Vagina (tissue), 2 donors: Measurements from ENCODE around the gene PTPN2. TPM values are rescaled to one million over a fixed set of nuclear protein-coding genes. Genes with fewer than 3 reads are reported as not detected.

ENCODE experiments used
- DNase-seq, 2 donors: peaks; one replicate each; pipeline ENCODE4 v3.0.0-alpha.2; 2017; ENCODE audit errors: extremely low spot score in 2 of 2
- H3K27ac ChIP-seq: fragments of 200-600 bp; sonication (generic); one replicate; pipeline ENCODE4 v1.5.1; 2019
- H3K27me3 ChIP-seq: fragments of 200-600 bp; sonication (generic); one replicate; pipeline ENCODE4 v1.5.1; 2019
- H3K36me3 ChIP-seq, 2 donors: fragments of 200-600 bp; sonication (generic); one replicate each; pipeline ENCODE4 v1.5.1; 2017 to 2019
- H3K4me1 ChIP-seq: fragments of 200-600 bp; sonication (generic); one replicate; pipeline ENCODE4 v1.5.1; 2019
- H3K4me3 ChIP-seq, 2 donors: fragments of 200-600 bp; sonication (generic); 1 replicate in 1 of 2; 2 replicates in 1 of 2; pipeline ENCODE4 v1.5.1; 2016 to 2019
- H3K9me3 ChIP-seq: fragments of 200-600 bp; sonication (generic); one replicate; pipeline ENCODE4 v1.5.1; 2019
- CTCF ChIP-seq, 3 experiments: fragments of 450-650 bp in 2 of 3; fragments of 200-600 bp in 1 of 3; sonication (generic) in 1 of 3; IDR thresholded peaks; one replicate each; pipeline ENCODE4 v1.5.1; 2017 to 2019; ENCODE audit warnings: antibody characterized with exemption in 3 of 3, mild to moderate bottlenecking in 2 of 3, moderate library complexity in 2 of 3
- POLR2A ChIP-seq, 2 donors: fragments of 450-650 bp; IDR thresholded peaks; one replicate each; pipeline ENCODE4 v1.6.1; 2017; ENCODE audit warnings: antibody characterized with exemption in 2 of 2, mild to moderate bottlenecking in 2 of 2, moderate library complexity in 2 of 2
- POLR2AphosphoS5 ChIP-seq, 2 donors: sonication (generic); formaldehyde crosslinking; IDR thresholded peaks; one replicate each; pipeline ENCODE4 v1.9.0; 2017; ENCODE audit warnings: antibody characterized with exemption in 2 of 2, mild to moderate bottlenecking in 2 of 2, low read depth in 1 of 2; ENCODE audit not compliant: insufficient read depth in 1 of 2
- intact Hi-C: fragments of 100-400 bp; cut with DNase I; formaldehyde crosslinking; loops from one replicate; pipeline ENCODE4 v1.15.1; 2023
- total RNA-seq: library from RNA; depleted of rRNA; stranded (reverse); fragments of >200 nt; gene quantifications from one replicate; pipeline ENCODE4 v1.2.3, GENCODE V29; 2016

Gene PTPN2
- total RNA-seq, 1 donor from 2014 or later = 32.9 TPM

- H3K4me1 ChIP-seq = no peaks in the 10 kb centered on the region
- intact Hi-C loops = no loop called here
- H3K27ac ChIP-seq = no peak overlapping the region
- no peak for DNase-seq
- no peaks in the 10 kb centered on the region for H3K27me3 ChIP-seq
- H3K9me3 ChIP-seq = no peaks in the 10 kb centered on the region
- TF ChIP-seq CTCF (IDR thresholded peaks at IDR 0.05) (no peak), POLR2A (IDR thresholded peaks at IDR 0.05) (no peak), POLR2AphosphoS5 (IDR thresholded peaks at IDR 0.05; ENCODE audit: insufficient read depth in 1 of 2, low read depth in 1 of 2) (no peak)
- H3K4me3 ChIP-seq = no peak overlapping the region
- no peaks in the 10 kb centered on the region for H3K36me3 ChIP-seq
Observed at GRCh38 chr18:12891561-12891960, 7.5 kb upstream of the PTPN2 start.

- no peaks in the 10 kb centered on the region for H3K4me1 ChIP-seq
- H3K4me3 ChIP-seq = no peak overlapping the region
- no peaks in the 10 kb centered on the region for H3K27me3 ChIP-seq
- DNase-seq = no peak
- TF ChIP-seq POLR2AphosphoS5 (IDR thresholded peaks at IDR 0.05; ENCODE audit: insufficient read depth in 1 of 2, low read depth in 1 of 2) (no peak), POLR2A (IDR thresholded peaks at IDR 0.05) (no peak), CTCF (IDR thresholded peaks at IDR 0.05) (no peak)
- H3K9me3 ChIP-seq = no peaks in the 10 kb centered on the region
- H3K36me3 ChIP-seq = no peaks in the 10 kb centered on the region
- H3K27ac ChIP-seq = no peak overlapping the region
- intact Hi-C loops = no loop called here
Observed at GRCh38 chr18:12890964-12891363, 6.9 kb upstream of the PTPN2 start.

GRCh38 chr18:12886498-12887126 is 2.6 kb upstream of the PTPN2 start:
- Histone ChIP-seq H3K36me3 (no peaks in the 10 kb centered on the region), H3K27ac (no peak overlapping the region), H3K9me3 (no peaks in the 10 kb centered on the region), H3K27me3 (no peaks in the 10 kb centered on the region), H3K4me3 (no peak overlapping the region), H3K4me1 (peaks cover 24% of the 10 kb centered on the region)
- DNase-seq = no peak
- intact Hi-C loops = no loop called here
- TF ChIP-seq POLR2A (IDR thresholded peaks at IDR 0.05) = no peak
- no peak for TF ChIP-seq CTCF (IDR thresholded peaks at IDR 0.05)
- TF ChIP-seq POLR2AphosphoS5 (IDR thresholded peaks at IDR 0.05; ENCODE audit: insufficient read depth in 1 of 2, low read depth in 1 of 2) = no peak

- no peak overlapping the region for H3K4me3 ChIP-seq
- H3K9me3 ChIP-seq = no peaks in the 10 kb centered on the region
- TF ChIP-seq POLR2AphosphoS5 (IDR thresholded peaks at IDR 0.05; ENCODE audit: insufficient read depth in 1 of 2, low read depth in 1 of 2) = no peak
- TF ChIP-seq CTCF (IDR thresholded peaks at IDR 0.05) = no peak
- TF ChIP-seq POLR2A (IDR thresholded peaks at IDR 0.05) = no peak
- H3K27me3 ChIP-seq = no peaks in the 10 kb centered on the region
- intact Hi-C loops = no loop called here
- no peak overlapping the region for H3K27ac ChIP-seq
- no peak for DNase-seq
- H3K36me3 ChIP-seq = no peaks in the 10 kb centered on the region
- peaks cover 29% of the 10 kb centered on the region for H3K4me1 ChIP-seq
Observed at GRCh38 chr18:12885500-12885899, 1.5 kb upstream of the PTPN2 start.

GRCh38 chr18:12884406-12885323 is 628 bp upstream of the PTPN2 start:
- Histone ChIP-seq H3K9me3 (no peaks in the 10 kb centered on the region), H3K4me3 (peak overlapping the region; percentile 76 to 83), H3K36me3 (no peaks in the 10 kb centered on the region), H3K27ac (peak overlapping the region; percentile 99), H3K4me1 (peaks cover 36% of the 10 kb centered on the region), H3K27me3 (no peaks in the 10 kb centered on the region)
- intact Hi-C loops = no loop called here
- DNase-seq = no peak
- TF ChIP-seq POLR2AphosphoS5 (IDR thresholded peaks at IDR 0.05; ENCODE audit: insufficient read depth in 1 of 2, low read depth in 1 of 2) (no peak), POLR2A (IDR thresholded peaks at IDR 0.05) (no peak), CTCF (IDR thresholded peaks at IDR 0.05) (no peak)
